HepG2 (cell line): ENCODE results near the gene LIPE. TPM values are rescaled to one million over a fixed set of nuclear protein-coding genes. Genes with fewer than 3 reads are reported as not detected.

Experiments
- DR1 ChIP-seq: sonication (generic); formaldehyde crosslinking; IDR thresholded peaks from 2 replicates; pipeline ENCODE4 v1.8.0; 2021; ENCODE audit warnings: mild to moderate bottlenecking, missing genetic modification reagents, inconsistent platforms
- ZFYVE20 ChIP-seq: sonication (generic); formaldehyde crosslinking; IDR thresholded peaks from 2 replicates; pipeline ENCODE4 v1.8.0; 2023; ENCODE audit warnings: low read depth, mild to moderate bottlenecking, moderate library complexity, missing genetic modification reagents, borderline replicate concordance
- ZNF724P ChIP-seq: sonication (generic); formaldehyde crosslinking; IDR thresholded peaks from 2 replicates; pipeline ENCODE4 v1.8.0; 2022; ENCODE audit warnings: missing genetic modification reagents, borderline replicate concordance
- polyA plus RNA-seq, 8 experiments: library from polyadenylated mRNA; depleted of rRNA in 3 of 8; stranded (reverse) in 7 of 8; unstranded in 1 of 8; fragments of >200 nt; fragmentation: Illumina TruSeq in 4 of 8; extraction: Trizol in 4 of 8; gene quantifications; 2 replicates each; pipeline versions ENCODE4 v1.2.1 to v1.2.3, GENCODE V29; 2011 to 2016; ENCODE audit warnings: low read depth in 4 of 8, missing spikeins in 1 of 8, mixed read lengths in 1 of 8; ENCODE audit not compliant: insufficient read depth in 1 of 8
- total RNA-seq, 5 experiments: library from RNA; depleted of rRNA; stranded (reverse); fragments of >200 nt; fragmentation: Illumina TruSeq; extraction: Trizol; gene quantifications; 2 replicates each; pipeline ENCODE4 v1.2.3, GENCODE V29; 2016; ENCODE audit warnings: low read depth in 1 of 5
- TF ChIP-seq, protein P1 (sequence below): sonication (generic); formaldehyde crosslinking; IDR thresholded peaks from 2 replicates; pipeline ENCODE4 v1.5.1; 2020; ENCODE audit warnings: mild to moderate bottlenecking, missing genetic modification reagents, borderline replicate concordance
- TF ChIP-seq, protein P2 (sequence below): IDR thresholded peaks from 2 replicates; pipeline ENCODE4 v1.6.1; 2016; ENCODE audit warnings: low read depth
- TF ChIP-seq, protein P3 (sequence below): IDR thresholded peaks from 2 replicates; pipeline ENCODE4 v1.6.1; 2016; ENCODE audit warnings: control low read depth
- TF ChIP-seq, protein P4 (sequence below): sonication (generic); formaldehyde crosslinking; IDR thresholded peaks from 2 replicates; pipeline ENCODE4 v1.4.0; 2020; ENCODE audit warnings: mild to moderate bottlenecking, low read depth, missing genetic modification reagents
- TF ChIP-seq, protein P5 (sequence below): sonication (generic); formaldehyde crosslinking; IDR thresholded peaks from 2 replicates; pipeline ENCODE4 v1.5.0; 2020; ENCODE audit warnings: missing genetic modification reagents
- TF ChIP-seq, protein P6 (sequence below): sonication (generic); formaldehyde crosslinking; IDR thresholded peaks from 2 replicates; pipeline ENCODE4 v1.5.0; 2020; ENCODE audit warnings: missing genetic modification reagents
- TF ChIP-seq, protein P7 (sequence below): sonication (generic); formaldehyde crosslinking; IDR thresholded peaks from 2 replicates; pipeline ENCODE4 v1.4.0; 2020; ENCODE audit warnings: missing genetic modification reagents

Gene LIPE
- total and polyA plus RNA-seq, 2 of the 13 experiments (the other 11 are each of a cell fraction or from before 2014, with no cell fraction given), result not detected

DNA sequence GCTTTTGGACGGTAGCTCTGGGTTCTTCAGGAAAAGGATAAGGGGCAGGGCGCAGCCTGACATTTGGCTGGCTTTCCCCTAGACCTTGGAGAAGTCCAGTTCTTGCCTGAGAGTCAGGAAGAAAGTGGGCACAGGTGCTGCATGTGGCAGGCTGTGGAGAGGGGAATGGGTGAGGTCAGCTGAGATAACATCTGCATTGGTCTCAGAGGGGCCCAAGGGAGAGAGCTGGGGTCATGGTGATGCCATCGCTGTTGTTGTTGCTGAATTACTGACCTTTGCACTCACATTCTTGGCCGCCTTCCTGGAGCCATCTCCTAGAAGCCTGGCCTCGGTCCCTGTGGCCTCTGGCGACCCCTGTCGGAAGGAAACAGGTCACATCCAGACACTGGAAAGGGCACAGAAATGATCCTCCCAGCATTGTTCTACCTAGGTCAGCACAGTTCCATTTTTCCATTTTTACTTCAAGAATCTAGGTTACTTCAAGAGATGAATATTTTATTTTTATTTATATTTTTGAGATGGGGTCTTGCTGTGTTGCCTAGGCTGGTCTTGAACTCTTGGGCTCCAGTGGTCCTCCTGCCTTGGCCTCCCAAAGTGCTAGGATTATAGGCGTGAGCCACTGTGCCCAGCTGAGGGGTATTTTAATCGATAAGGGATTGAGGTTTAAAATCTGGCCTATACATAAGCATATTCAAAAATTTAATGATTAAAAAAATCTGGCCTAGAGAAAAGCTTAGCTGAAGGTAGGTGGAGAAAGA is 6.5 kb upstream of the LIPE start (continued):
- TF ChIP-seq, protein P1, sequence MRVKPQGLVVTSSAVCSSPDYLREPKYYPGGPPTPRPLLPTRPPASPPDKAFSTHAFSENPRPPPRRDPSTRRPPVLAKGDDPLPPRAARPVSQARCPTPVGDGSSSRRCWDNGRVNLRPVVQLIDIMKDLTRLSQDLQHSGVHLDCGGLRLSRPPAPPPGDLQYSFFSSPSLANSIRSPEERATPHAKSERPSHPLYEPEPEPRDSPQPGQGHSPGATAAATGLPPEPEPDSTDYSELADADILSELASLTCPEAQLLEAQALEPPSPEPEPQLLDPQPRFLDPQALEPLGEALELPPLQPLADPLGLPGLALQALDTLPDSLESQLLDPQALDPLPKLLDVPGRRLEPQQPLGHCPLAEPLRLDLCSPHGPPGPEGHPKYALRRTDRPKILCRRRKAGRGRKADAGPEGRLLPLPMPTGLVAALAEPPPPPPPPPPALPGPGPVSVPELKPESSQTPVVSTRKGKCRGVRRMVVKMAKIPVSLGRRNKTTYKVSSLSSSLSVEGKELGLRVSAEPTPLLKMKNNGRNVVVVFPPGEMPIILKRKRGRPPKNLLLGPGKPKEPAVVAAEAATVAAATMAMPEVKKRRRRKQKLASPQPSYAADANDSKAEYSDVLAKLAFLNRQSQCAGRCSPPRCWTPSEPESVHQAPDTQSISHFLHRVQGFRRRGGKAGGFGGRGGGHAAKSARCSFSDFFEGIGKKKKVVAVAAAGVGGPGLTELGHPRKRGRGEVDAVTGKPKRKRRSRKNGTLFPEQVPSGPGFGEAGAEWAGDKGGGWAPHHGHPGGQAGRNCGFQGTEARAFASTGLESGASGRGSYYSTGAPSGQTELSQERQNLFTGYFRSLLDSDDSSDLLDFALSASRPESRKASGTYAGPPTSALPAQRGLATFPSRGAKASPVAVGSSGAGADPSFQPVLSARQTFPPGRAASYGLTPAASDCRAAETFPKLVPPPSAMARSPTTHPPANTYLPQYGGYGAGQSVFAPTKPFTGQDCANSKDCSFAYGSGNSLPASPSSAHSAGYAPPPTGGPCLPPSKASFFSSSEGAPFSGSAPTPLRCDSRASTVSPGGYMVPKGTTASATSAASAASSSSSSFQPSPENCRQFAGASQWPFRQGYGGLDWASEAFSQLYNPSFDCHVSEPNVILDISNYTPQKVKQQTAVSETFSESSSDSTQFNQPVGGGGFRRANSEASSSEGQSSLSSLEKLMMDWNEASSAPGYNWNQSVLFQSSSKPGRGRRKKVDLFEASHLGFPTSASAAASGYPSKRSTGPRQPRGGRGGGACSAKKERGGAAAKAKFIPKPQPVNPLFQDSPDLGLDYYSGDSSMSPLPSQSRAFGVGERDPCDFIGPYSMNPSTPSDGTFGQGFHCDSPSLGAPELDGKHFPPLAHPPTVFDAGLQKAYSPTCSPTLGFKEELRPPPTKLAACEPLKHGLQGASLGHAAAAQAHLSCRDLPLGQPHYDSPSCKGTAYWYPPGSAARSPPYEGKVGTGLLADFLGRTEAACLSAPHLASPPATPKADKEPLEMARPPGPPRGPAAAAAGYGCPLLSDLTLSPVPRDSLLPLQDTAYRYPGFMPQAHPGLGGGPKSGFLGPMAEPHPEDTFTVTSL, result peak; percentile 51; the same call in 1 of the 2 replicates
- TF ChIP-seq, protein P2, sequence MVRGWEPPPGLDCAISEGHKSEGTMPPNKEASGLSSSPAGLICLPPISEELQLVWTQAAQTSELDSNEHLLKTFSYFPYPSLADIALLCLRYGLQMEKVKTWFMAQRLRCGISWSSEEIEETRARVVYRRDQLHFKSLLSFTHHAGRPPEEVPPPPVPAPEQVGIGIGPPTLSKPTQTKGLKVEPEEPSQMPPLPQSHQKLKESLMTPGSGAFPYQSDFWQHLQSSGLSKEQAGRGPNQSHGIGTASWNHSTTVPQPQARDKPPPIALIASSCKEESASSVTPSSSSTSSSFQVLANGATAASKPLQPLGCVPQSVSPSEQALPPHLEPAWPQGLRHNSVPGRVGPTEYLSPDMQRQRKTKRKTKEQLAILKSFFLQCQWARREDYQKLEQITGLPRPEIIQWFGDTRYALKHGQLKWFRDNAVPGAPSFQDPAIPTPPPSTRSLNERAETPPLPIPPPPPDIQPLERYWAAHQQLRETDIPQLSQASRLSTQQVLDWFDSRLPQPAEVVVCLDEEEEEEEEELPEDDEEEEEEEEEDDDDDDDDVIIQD (CRISPR knock-in tag), result no peak
- TF ChIP-seq, protein P3, sequence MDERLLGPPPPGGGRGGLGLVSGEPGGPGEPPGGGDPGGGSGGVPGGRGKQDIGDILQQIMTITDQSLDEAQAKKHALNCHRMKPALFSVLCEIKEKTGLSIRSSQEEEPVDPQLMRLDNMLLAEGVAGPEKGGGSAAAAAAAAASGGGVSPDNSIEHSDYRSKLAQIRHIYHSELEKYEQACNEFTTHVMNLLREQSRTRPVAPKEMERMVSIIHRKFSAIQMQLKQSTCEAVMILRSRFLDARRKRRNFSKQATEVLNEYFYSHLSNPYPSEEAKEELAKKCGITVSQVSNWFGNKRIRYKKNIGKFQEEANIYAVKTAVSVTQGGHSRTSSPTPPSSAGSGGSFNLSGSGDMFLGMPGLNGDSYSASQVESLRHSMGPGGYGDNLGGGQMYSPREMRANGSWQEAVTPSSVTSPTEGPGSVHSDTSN (CRISPR knock-in tag), result no peak
- TF ChIP-seq, protein P4, sequence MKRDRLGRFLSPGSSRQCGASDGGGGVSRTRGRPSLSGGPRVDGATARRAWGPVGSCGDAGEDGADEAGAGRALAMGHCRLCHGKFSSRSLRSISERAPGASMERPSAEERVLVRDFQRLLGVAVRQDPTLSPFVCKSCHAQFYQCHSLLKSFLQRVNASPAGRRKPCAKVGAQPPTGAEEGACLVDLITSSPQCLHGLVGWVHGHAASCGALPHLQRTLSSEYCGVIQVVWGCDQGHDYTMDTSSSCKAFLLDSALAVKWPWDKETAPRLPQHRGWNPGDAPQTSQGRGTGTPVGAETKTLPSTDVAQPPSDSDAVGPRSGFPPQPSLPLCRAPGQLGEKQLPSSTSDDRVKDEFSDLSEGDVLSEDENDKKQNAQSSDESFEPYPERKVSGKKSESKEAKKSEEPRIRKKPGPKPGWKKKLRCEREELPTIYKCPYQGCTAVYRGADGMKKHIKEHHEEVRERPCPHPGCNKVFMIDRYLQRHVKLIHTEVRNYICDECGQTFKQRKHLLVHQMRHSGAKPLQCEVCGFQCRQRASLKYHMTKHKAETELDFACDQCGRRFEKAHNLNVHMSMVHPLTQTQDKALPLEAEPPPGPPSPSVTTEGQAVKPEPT (CRISPR knock-in tag), result no peak
- no peak for TF ChIP-seq ZFYVE20 (CRISPR knock-in tag)
- TF ChIP-seq, protein P5, sequence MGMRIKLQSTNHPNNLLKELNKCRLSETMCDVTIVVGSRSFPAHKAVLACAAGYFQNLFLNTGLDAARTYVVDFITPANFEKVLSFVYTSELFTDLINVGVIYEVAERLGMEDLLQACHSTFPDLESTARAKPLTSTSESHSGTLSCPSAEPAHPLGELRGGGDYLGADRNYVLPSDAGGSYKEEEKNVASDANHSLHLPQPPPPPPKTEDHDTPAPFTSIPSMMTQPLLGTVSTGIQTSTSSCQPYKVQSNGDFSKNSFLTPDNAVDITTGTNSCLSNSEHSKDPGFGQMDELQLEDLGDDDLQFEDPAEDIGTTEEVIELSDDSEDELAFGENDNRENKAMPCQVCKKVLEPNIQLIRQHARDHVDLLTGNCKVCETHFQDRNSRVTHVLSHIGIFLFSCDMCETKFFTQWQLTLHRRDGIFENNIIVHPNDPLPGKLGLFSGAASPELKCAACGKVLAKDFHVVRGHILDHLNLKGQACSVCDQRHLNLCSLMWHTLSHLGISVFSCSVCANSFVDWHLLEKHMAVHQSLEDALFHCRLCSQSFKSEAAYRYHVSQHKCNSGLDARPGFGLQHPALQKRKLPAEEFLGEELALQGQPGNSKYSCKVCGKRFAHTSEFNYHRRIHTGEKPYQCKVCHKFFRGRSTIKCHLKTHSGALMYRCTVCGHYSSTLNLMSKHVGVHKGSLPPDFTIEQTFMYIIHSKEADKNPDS (CRISPR knock-in tag), result no peak
- TF ChIP-seq, protein P6, sequence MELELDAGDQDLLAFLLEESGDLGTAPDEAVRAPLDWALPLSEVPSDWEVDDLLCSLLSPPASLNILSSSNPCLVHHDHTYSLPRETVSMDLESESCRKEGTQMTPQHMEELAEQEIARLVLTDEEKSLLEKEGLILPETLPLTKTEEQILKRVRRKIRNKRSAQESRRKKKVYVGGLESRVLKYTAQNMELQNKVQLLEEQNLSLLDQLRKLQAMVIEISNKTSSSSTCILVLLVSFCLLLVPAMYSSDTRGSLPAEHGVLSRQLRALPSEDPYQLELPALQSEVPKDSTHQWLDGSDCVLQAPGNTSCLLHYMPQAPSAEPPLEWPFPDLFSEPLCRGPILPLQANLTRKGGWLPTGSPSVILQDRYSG (CRISPR knock-in tag), result no peak
- TF ChIP-seq, protein P7, sequence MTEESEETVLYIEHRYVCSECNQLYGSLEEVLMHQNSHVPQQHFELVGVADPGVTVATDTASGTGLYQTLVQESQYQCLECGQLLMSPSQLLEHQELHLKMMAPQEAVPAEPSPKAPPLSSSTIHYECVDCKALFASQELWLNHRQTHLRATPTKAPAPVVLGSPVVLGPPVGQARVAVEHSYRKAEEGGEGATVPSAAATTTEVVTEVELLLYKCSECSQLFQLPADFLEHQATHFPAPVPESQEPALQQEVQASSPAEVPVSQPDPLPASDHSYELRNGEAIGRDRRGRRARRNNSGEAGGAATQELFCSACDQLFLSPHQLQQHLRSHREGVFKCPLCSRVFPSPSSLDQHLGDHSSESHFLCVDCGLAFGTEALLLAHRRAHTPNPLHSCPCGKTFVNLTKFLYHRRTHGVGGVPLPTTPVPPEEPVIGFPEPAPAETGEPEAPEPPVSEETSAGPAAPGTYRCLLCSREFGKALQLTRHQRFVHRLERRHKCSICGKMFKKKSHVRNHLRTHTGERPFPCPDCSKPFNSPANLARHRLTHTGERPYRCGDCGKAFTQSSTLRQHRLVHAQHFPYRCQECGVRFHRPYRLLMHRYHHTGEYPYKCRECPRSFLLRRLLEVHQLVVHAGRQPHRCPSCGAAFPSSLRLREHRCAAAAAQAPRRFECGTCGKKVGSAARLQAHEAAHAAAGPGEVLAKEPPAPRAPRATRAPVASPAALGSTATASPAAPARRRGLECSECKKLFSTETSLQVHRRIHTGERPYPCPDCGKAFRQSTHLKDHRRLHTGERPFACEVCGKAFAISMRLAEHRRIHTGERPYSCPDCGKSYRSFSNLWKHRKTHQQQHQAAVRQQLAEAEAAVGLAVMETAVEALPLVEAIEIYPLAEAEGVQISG (CRISPR knock-in tag), result peak; percentile 69
- 0 out of 2 replicates have a peak, but pooled peaks have one; percentile 52 for TF ChIP-seq ZNF724P (CRISPR knock-in tag)
- no peak for TF ChIP-seq DR1
